Activated naive CD4-positive, alpha-beta T cell treated with Interleukin-2 at 50 U/mL for 16 hours (primary cell): ENCODE measurements around the gene OTUD7B.
"Not testable (repeated sequence)": the region's sequence is repeated elsewhere in the genome, so short reads cannot be mapped to it uniquely, and the experiment has no call there.

Experiments used
- DNase-seq: peaks from one replicate; pipeline ENCODE4 v3.0.0-alpha.2; 2020

The OTUD7B gene

GRCh38 chr1:149942885-149943284, 67.6 kb downstream of the OTUD7B start:
- DNase-seq, result no peak

- no peak for DNase-seq
Measured at GRCh38 chr1:149942207-149942606, 68.3 kb downstream of the OTUD7B start.

GRCh38 chr1:149940427-149940826, 70.1 kb downstream of the OTUD7B start:
- no peak for DNase-seq

- DNase-seq, result not testable (repeated sequence)
Measured at GRCh38 chr1:149938668-149939003, 71.9 kb downstream of the OTUD7B start.

- DNase-seq, result no peak
Measured at GRCh38 chr1:149937759-149938158, 72.8 kb downstream of the OTUD7B start.

GRCh38 chr1:149936992-149937705, 73.4 kb downstream of the OTUD7B start:
- no peak for DNase-seq

- DNase-seq, result no peak
Measured at GRCh38 chr1:149936170-149936991, 74.1 kb downstream of the OTUD7B start, which contains the start of gene MTMR11. Gene MTMR11 (minus strand): TSS chr1:149936879. CDS start chr1:149936647, 232 bp downstream.

GRCh38 chr1:149934356-149934755, 76.2 kb downstream of the OTUD7B start:
- DNase-seq, result no peak

GRCh38 chr1:149933208-149933607, 77.3 kb downstream of the OTUD7B start:
- no peak for DNase-seq

- DNase-seq, result no peak
Measured at GRCh38 chr1:149932474-149932873, 78.1 kb downstream of the OTUD7B start.

- no peak for DNase-seq
Measured at GRCh38 chr1:149931212-149931790, 79.2 kb downstream of the OTUD7B start.

- DNase-seq, result no peak
Measured at GRCh38 chr1:149929856-149930255, 80.7 kb downstream of the OTUD7B start.

- no peak for DNase-seq
Measured at GRCh38 chr1:149928401-149928724, 82.2 kb downstream of the OTUD7B start.

- DNase-seq, result peak; percentile 97
Measured at GRCh38 chr1:149927563-149928400, 82.7 kb downstream of the OTUD7B start, which contains the start of gene SF3B4. Gene SF3B4 (minus strand): TSS chr1:149927803. CDS start chr1:149927759, 44 bp downstream.

- no peak for DNase-seq
Measured at GRCh38 chr1:149927056-149927562, 83.4 kb downstream of the OTUD7B start.

- DNase-seq, result no peak
Measured at GRCh38 chr1:149926296-149926695, 84.2 kb downstream of the OTUD7B start.

GRCh38 chr1:149925751-149926150, 84.8 kb downstream of the OTUD7B start:
- DNase-seq, result no peak

- no peak for DNase-seq
Measured at GRCh38 chr1:149925345-149925744, 85.2 kb downstream of the OTUD7B start.

GRCh38 chr1:149923626-149924025, 86.9 kb downstream of the OTUD7B start:
- no peak for DNase-seq

- DNase-seq, result peak; percentile 43
Measured at GRCh38 chr1:149917571-149918144, 92.9 kb downstream of the OTUD7B start, which contains the start of gene SV2A. Gene SV2A (minus strand): TSS chr1:149917844. CDS start chr1:149913840, 4,004 bp downstream.

- DNase-seq, result no peak
Measured at GRCh38 chr1:149916898-149917252, 93.7 kb downstream of the OTUD7B start.

GRCh38 chr1:149916193-149916897, 94.2 kb downstream of the OTUD7B start:
- DNase-seq, result no peak
